Right lobe of liver (tissue), 4 donors: ENCODE measurements around the gene CRAMP1.

Experiments
- CTCF ChIP-seq, 4 donors: fragments of 200-600 bp in 3 of 4; fragments of 450-650 bp in 1 of 4; IDR thresholded peaks; one replicate each; pipeline versions ENCODE4 v1.5.1 to v1.8.0; 2016 to 2022; ENCODE audit warnings: antibody characterized with exemption in 4 of 4, mild to moderate bottlenecking in 2 of 4
- POLR2A ChIP-seq: fragments of 450-650 bp; IDR thresholded peaks from one replicate; pipeline ENCODE4 v1.6.1; 2017; ENCODE audit warnings: antibody characterized with exemption, mild to moderate bottlenecking
- donor health status: DM: no; HTN: no; CAD: no.
- donor health status: DM: no; HTN: no; CAD: no.
- donor health status: DM: no; HTN: yes; CAD: no.

GRCh38 chr16:1713933-1714332 is 101.8 kb downstream of the CRAMP1 start:
- no peak for TF ChIP-seq CTCF (IDR thresholded peaks at IDR 0.05)
- TF ChIP-seq POLR2A, result no peak
